GM18861 (cell line): ENCODE results near the gene GPR141.

ENCODE experiments used
- ATAC-seq: cut with Tn5 transposase; IDR thresholded peaks from one replicate; pipeline ENCODE4 v1.9.1; 2021; ENCODE audit not compliant: unreplicated experiment

The GPR141 gene

DNA sequence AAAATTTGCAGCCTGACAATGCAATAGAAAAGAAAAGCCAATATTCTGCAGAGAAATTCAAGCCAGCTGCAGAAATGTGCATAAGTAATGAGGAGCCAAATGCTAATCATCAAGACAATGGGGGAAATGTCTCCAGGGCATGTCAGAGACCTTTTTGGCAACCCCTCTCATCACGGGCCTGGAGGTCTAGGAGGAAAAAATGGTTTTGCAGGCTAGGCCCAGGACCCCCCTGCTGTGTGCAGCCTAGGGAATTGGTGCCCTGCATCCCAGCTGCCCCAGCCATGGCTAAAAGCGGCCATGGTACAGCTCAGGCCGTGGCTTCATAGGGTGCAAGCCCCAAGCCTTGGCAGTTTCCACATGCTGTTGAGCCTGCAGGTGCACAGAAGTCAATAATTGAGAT lies 92.4 kb downstream of the GPR141 start:
- no peak for ATAC-seq

DNA sequence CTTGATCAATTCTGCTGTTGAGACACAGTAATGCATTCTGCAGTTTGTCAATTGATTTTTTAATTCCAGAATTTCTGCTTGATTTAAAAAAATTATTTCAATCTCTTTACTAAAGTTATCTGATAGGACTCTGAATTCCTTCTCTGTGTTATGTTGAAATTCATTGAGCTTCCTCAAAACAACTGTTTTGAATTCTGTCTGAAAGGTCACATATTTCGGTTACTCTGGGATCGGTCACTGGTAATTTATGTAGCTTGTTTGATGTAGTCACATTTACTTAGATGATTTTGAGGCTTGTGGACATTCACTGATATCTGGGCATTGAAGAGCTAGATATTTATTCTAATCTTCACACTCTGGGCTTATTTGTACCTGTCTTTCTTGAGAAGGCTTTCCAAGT lies 97.6 kb downstream of the GPR141 start:
- no peak for ATAC-seq

DNA sequence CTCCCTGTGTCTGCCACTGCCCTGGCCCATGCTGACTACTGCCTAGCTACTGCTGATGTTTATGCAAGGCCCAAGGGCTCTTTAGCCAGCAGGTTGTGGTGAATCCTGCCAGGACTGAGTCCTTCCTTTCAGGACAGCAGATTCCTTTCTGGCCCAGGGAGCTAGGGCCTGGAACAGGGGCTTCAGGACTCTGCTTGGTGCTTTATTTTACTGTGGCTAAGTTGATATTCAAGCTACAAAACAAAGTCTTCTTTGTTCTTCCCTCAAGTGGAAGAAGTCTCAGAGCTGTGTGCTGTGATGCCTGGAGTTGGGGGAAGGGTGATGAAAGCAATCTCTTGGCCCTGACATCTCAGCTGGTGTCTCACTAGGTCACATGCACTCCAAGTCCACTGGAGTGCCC lies 98.6 kb downstream of the GPR141 start:
- no peak for ATAC-seq

DNA sequence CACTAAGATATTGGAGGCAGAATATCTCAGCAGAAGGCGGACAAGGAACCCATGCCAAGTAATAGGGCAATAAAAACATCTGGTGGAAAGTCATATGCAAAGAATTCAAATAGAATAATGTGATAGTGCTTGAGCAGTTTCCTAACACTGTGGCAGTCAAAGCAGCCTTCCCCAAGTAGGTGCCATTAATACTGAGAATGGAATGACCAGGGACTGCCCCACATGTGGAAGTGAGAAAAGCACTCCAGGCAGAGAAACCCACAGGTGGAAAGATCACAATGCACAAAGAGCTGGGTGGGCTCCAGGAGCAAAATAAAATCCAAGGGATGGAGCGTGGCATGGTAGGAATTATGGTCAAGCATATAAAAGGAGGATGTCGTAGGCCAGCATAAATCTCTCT lies 100.4 kb downstream of the GPR141 start:
- no peak for ATAC-seq

DNA sequence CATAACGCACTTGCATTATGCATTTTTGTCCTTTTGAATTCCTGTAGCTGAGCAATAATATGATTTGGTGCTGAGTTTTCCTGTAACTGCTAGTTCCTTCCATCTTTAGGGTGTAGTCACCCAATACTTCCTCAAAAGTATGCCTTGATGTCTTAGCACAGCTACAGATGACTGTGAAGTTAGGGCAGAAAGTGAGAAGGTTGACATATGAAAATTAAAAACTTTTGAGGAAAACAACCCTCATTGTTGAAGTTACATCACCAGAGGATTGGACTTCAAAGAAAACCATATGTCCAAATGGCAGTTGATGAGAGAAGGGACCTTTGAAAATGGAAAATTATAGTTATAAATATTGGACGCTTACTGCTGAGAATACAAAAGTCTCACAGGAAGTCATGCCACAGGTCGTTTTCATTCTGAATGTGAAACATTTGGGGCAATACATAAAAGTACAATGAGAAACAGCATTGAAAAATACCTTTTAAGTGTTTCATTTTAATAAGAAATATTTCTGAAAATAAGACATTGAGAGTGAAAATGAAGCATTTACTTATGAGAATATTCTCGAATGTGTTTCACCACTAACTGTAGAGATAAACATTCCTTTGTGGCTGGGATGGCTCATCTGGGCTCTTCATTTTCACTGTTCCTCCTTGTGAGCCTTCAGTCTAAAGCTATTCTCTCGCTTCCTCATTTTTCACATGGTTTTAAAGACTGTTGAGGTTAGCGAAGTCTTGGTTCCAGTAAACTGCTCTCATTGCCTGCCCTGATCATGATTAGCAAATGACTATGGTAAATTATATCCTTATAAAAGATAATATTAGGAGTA lies 103.4 kb downstream of the GPR141 start:
- peak; percentile 89 for ATAC-seq
